Neural progenitor cell (in vitro differentiated cells): ENCODE data around the gene FBLN2. TPM values are rescaled to one million over a fixed set of nuclear protein-coding genes. Genes with fewer than 3 reads are reported as not detected.

Source experiments
- DNase-seq: peaks from one replicate; pipeline ENCODE4 v3.0.0-alpha.2; 2016; ENCODE audit warnings: low spot score
- H2AFZ ChIP-seq: fragments of 200-600 bp; sonication (generic); replicated peaks from 2 replicates; pipeline ENCODE4 v1.6.1; 2016; ENCODE audit warnings: antibody characterized with exemption
- H3F3A ChIP-seq: fragments of 200-600 bp; sonication (generic); 2 replicates; pipeline ENCODE4 v1.6.1; 2016; ENCODE audit warnings: antibody characterized with exemption, low read depth
- H3K27ac ChIP-seq: fragments of 200-600 bp; sonication (generic); 2 replicates; pipeline ENCODE4 v1.5.1; 2016; ENCODE audit warnings: mild to moderate bottlenecking
- H3K27me3 ChIP-seq: fragments of 200-600 bp; sonication (generic); 2 replicates; pipeline ENCODE4 v1.6.1; 2016; ENCODE audit warnings: mild to moderate bottlenecking, moderate library complexity
- H3K36me3 ChIP-seq: fragments of 200-600 bp; sonication (generic); 2 replicates; pipeline ENCODE4 v1.5.1; 2016
- H3K4me1 ChIP-seq: fragments of 200-600 bp; sonication (generic); 2 replicates; pipeline ENCODE4 v1.6.1; 2016; ENCODE audit warnings: mixed run types
- H3K4me2 ChIP-seq: fragments of 200-600 bp; sonication (generic); 2 replicates; pipeline ENCODE4 v1.6.1; 2016
- H3K4me3 ChIP-seq: fragments of 200-600 bp; sonication (generic); 2 replicates; pipeline ENCODE4 v1.5.1; 2016
- H3K79me2 ChIP-seq: fragments of 200-600 bp; sonication (generic); 2 replicates; pipeline ENCODE4 v1.6.1; 2016; ENCODE audit warnings: low read depth
- H3K9ac ChIP-seq: fragments of 200-600 bp; sonication (generic); 2 replicates; pipeline ENCODE4 v1.6.1; 2016
- H3K9me3 ChIP-seq: fragments of 200-600 bp; sonication (generic); 2 replicates; pipeline ENCODE4 v1.5.1; 2016; ENCODE audit warnings: low read depth
- H4K20me1 ChIP-seq: fragments of 200-600 bp; sonication (generic); 2 replicates; pipeline ENCODE4 v1.6.1; 2016; ENCODE audit warnings: low read depth
- H3K27ac Mint-ChIP-seq: 3 replicates; pipeline ENCODE4 v1.8.0; 2021; ENCODE audit warnings: mixed read lengths
- H3K27me3 Mint-ChIP-seq: 2 replicates; pipeline ENCODE4 v1.8.0; 2022; ENCODE audit warnings: low read depth, mild to moderate bottlenecking, inconsistent platforms, moderate library complexity, mixed read lengths; ENCODE audit not compliant: insufficient read depth
- H3K36me3 Mint-ChIP-seq: 3 replicates; pipeline ENCODE4 v1.8.0; 2021; ENCODE audit warnings: mixed read lengths
- H3K4me1 Mint-ChIP-seq: 3 replicates; pipeline ENCODE4 v1.8.0; 2021; ENCODE audit warnings: mixed read lengths
- H3K4me3 Mint-ChIP-seq: 3 replicates; pipeline ENCODE4 v1.8.0; 2021; ENCODE audit warnings: mild to moderate bottlenecking, moderate library complexity, mixed read lengths
- H3K9me3 Mint-ChIP-seq: 3 replicates; pipeline ENCODE4 v1.8.0; 2020; ENCODE audit warnings: mixed read lengths
- CTCF ChIP-seq: fragments of 200-600 bp; sonication (generic); IDR thresholded peaks from 2 replicates; pipeline ENCODE4 v1.5.1; 2017; ENCODE audit warnings: antibody characterized with exemption, mild to moderate bottlenecking
- EZH2 ChIP-seq: fragments of 200-600 bp; sonication (generic); IDR thresholded peaks from 2 replicates; pipeline ENCODE4 v1.6.1; 2017; ENCODE audit warnings: antibody characterized with exemption, mild to moderate bottlenecking, moderate library complexity
- EZH2phosphoT487 ChIP-seq: fragments of 200-600 bp; sonication (generic); IDR thresholded peaks from 2 replicates; pipeline ENCODE4 v1.6.1; 2017; ENCODE audit warnings: antibody characterized with exemption
- total RNA-seq: library from RNA; depleted of rRNA; stranded (reverse); fragments of >200 nt; gene quantifications from 2 replicates; pipeline ENCODE4 v1.2.3, GENCODE V29; 2015; ENCODE audit warnings: low replicate concordance

FBLN2 gene
- total RNA-seq, 1 donor from 2014 or later = 15.9 TPM

GRCh38 chr3:13532085-13532484 is 16.8 kb upstream of the FBLN2 start:
- Histone ChIP-seq H3K9ac (no peak overlapping the region), H3K79me2 (no peaks in the 10 kb centered on the region), H3K9me3 (no peaks in the 10 kb centered on the region), H3F3A (peaks cover 5% of the 10 kb centered on the region), H4K20me1 (no peaks in the 10 kb centered on the region), H3K27me3 (no peaks in the 10 kb centered on the region), H2AFZ (no peak overlapping the region), H3K27ac (no peak overlapping the region), H3K36me3 (no peaks in the 10 kb centered on the region), H3K4me1 (peaks cover 14% of the 10 kb centered on the region), H3K4me3 (no peak overlapping the region), H3K4me2 (no peak overlapping the region)
- Mint-ChIP-seq H3K27me3 (peaks cover 14% of the 10 kb centered on the region), H3K36me3 (no peaks in the 10 kb centered on the region), H3K4me1 (peaks cover 38% of the 10 kb centered on the region), H3K4me3 (no peak overlapping the region), H3K27ac (no peak overlapping the region), H3K9me3 (no peaks in the 10 kb centered on the region)
- TF ChIP-seq CTCF = no peak
- no peak for TF ChIP-seq EZH2phosphoT487
- no peak for TF ChIP-seq EZH2
- no peak for DNase-seq

- H3K27ac ChIP-seq = no peak overlapping the region
- Mint-ChIP-seq H3K27ac (no peak overlapping the region), H3K9me3 (peaks cover 2% of the 10 kb centered on the region), H3K4me3 (no peak overlapping the region), H3K36me3 (no peaks in the 10 kb centered on the region), H3K4me1 (peaks cover 38% of the 10 kb centered on the region), H3K27me3 (peaks cover 15% of the 10 kb centered on the region)
- peaks cover 15% of the 10 kb centered on the region for H3K4me1 ChIP-seq
- no peak overlapping the region for H3K4me3 ChIP-seq
- no peak for DNase-seq
- H4K20me1 ChIP-seq = no peaks in the 10 kb centered on the region
- no peaks in the 10 kb centered on the region for H3K27me3 ChIP-seq
- no peak overlapping the region for H3K9ac ChIP-seq
- H3K36me3 ChIP-seq = no peaks in the 10 kb centered on the region
- TF ChIP-seq CTCF (no peak), EZH2 (no peak), EZH2phosphoT487 (no peak)
- H2AFZ ChIP-seq = no peak overlapping the region
- peaks cover 5% of the 10 kb centered on the region for H3F3A ChIP-seq
- H3K9me3 ChIP-seq = no peaks in the 10 kb centered on the region
- H3K79me2 ChIP-seq = no peaks in the 10 kb centered on the region
- no peak overlapping the region for H3K4me2 ChIP-seq
These were observed 16.3 kb upstream of the FBLN2 start for GRCh38 chr3:13532631-13533030.

GRCh38 chr3:13533885-13534301 is 15.0 kb upstream of the FBLN2 start:
- Histone ChIP-seq H3F3A (no peaks in the 10 kb centered on the region), H3K9me3 (no peaks in the 10 kb centered on the region), H3K36me3 (no peaks in the 10 kb centered on the region), H3K4me3 (no peak overlapping the region), H3K27me3 (no peaks in the 10 kb centered on the region), H3K4me1 (peaks cover 7% of the 10 kb centered on the region), H3K4me2 (no peak overlapping the region), H3K79me2 (no peaks in the 10 kb centered on the region), H3K27ac (no peak overlapping the region), H2AFZ (no peak overlapping the region), H3K9ac (no peak overlapping the region), H4K20me1 (no peaks in the 10 kb centered on the region)
- Mint-ChIP-seq H3K9me3 (peaks cover 2% of the 10 kb centered on the region), H3K36me3 (no peaks in the 10 kb centered on the region), H3K4me3 (no peak overlapping the region), H3K27me3 (peaks cover 21% of the 10 kb centered on the region), H3K4me1 (peaks cover 32% of the 10 kb centered on the region), H3K27ac (peak overlapping the region; percentile 54)
- TF ChIP-seq EZH2 = no peak
- TF ChIP-seq CTCF = no peak
- TF ChIP-seq EZH2phosphoT487 = no peak
- DNase-seq = no peak

GRCh38 chr3:13535526-13535875 is 13.4 kb upstream of the FBLN2 start:
- H4K20me1 ChIP-seq = no peaks in the 10 kb centered on the region
- no peaks in the 10 kb centered on the region for H3K9me3 ChIP-seq

More at GRCh38 chr3:13535526-13535875, 13.4 kb upstream of the FBLN2 start:
- TF ChIP-seq EZH2phosphoT487 (no peak), CTCF (no peak), EZH2 (no peak)
- H3K27me3 ChIP-seq = no peaks in the 10 kb centered on the region
- Mint-ChIP-seq H3K36me3 (no peaks in the 10 kb centered on the region), H3K27me3 (peaks cover 19% of the 10 kb centered on the region), H3K4me3 (no peak overlapping the region), H3K27ac (no peak overlapping the region), H3K4me1 (peaks cover 39% of the 10 kb centered on the region), H3K9me3 (peaks cover 2% of the 10 kb centered on the region)
- H3K4me2 ChIP-seq = no peak overlapping the region
- H3K9ac ChIP-seq = no peak overlapping the region
- no peaks in the 10 kb centered on the region for H3K36me3 ChIP-seq
- no peak overlapping the region for H3K27ac ChIP-seq
- H3K4me1 ChIP-seq = peaks cover 7% of the 10 kb centered on the region
- no peak overlapping the region for H3K4me3 ChIP-seq
- no peaks in the 10 kb centered on the region for H3K79me2 ChIP-seq
- no peak overlapping the region for H2AFZ ChIP-seq
- H3F3A ChIP-seq = no peaks in the 10 kb centered on the region
- no peak for DNase-seq
